ENCODE results near the gene ANO1.

GRCh38 chr11:70144262-70144661, 66.1 kb downstream of the ANO1 start:
- no peak for TF ChIP-seq CTCF (IDR thresholded peaks at IDR 0.05)
- no peak for TF ChIP-seq POLR2A (IDR thresholded peaks at IDR 0.05)
